Neural cell (in vitro differentiated cells): ENCODE data around the gene PCDHA1. TPM values are rescaled to one million over a fixed set of nuclear protein-coding genes. Genes with fewer than 3 reads are reported as not detected.
"Not testable (repeated sequence)": the region's sequence is repeated elsewhere in the genome, so short reads cannot be mapped to it uniquely, and the experiment has no call there.

Experiments used
- H2AFZ ChIP-seq: fragments of 200-600, 300-800 bp; sonication (generic), shearing (Covaris generic); 2 replicates; pipeline ENCODE4 v1.6.0; 2014; ENCODE audit warnings: low read depth, mild to moderate bottlenecking, antibody characterized with exemption, low read length, moderate library complexity
- H3F3A ChIP-seq: fragments of 200-600 bp; shearing (Covaris generic); 2 replicates; pipeline ENCODE4 v1.6.1; 2016; ENCODE audit warnings: mild to moderate bottlenecking, moderate library complexity, mixed read lengths, antibody characterized with exemption, low read length; ENCODE audit not compliant: insufficient read depth, poor library complexity, severe bottlenecking
- H3K27ac ChIP-seq: fragments of 200-600, 300-800 bp; sonication (generic), shearing (Covaris generic); 2 replicates; pipeline ENCODE4 v1.5.1; 2014; ENCODE audit warnings: mild to moderate bottlenecking, low read length, moderate library complexity
- H3K27me3 ChIP-seq: fragments of 300-800, 200-600 bp; sonication (generic), shearing (Covaris generic); 2 replicates; pipeline ENCODE4 v1.6.0; 2014; ENCODE audit warnings: mild to moderate bottlenecking, low read depth, low read length, moderate library complexity; ENCODE audit not compliant: insufficient read depth
- H3K36me3 ChIP-seq: fragments of 300-800, 200-600 bp; sonication (generic), shearing (Covaris generic); 2 replicates; pipeline ENCODE4 v1.5.1; 2014; ENCODE audit warnings: mild to moderate bottlenecking, antibody characterized with exemption, low read length, moderate library complexity; ENCODE audit not compliant: insufficient read depth
- H3K4me2 ChIP-seq: fragments of 300-800, 200-600 bp; sonication (generic), shearing (Covaris generic); 2 replicates; pipeline ENCODE4 v1.6.0; 2014; ENCODE audit warnings: mild to moderate bottlenecking, low read length
- H3K4me3 ChIP-seq: fragments of 300-800, 200-600 bp; sonication (generic), shearing (Covaris generic); 2 replicates; pipeline ENCODE4 v1.5.1; 2014; ENCODE audit warnings: mild to moderate bottlenecking, low read length, moderate library complexity
- H3K79me2 ChIP-seq: fragments of 200-600 bp; shearing (Covaris generic); replicated peaks from 2 replicates; pipeline ENCODE4 v1.6.0; 2014; ENCODE audit warnings: mild to moderate bottlenecking, low read length, moderate library complexity; ENCODE audit not compliant: insufficient read depth
- H3K9ac ChIP-seq: fragments of 300-800, 200-600 bp; sonication (generic), shearing (Covaris generic); 2 replicates; pipeline ENCODE4 v1.6.1; 2016; ENCODE audit warnings: mild to moderate bottlenecking, low read length, mixed read lengths
- H3K9me2 ChIP-seq: fragments of 200-600 bp; shearing (Covaris generic); 2 replicates; pipeline ENCODE4 v1.6.1; 2016; ENCODE audit warnings: mild to moderate bottlenecking, low read length, mixed read lengths; ENCODE audit not compliant: insufficient read depth
- H3K9me3 ChIP-seq: fragments of 200-600, 300-800 bp; sonication (generic), shearing (Covaris generic); 2 replicates; pipeline ENCODE4 v1.6.1; 2016; ENCODE audit warnings: mild to moderate bottlenecking, mixed run types, low read length, moderate library complexity, mixed read lengths
- H4K20me1 ChIP-seq: fragments of 200-600 bp; shearing (Covaris generic); 2 replicates; pipeline ENCODE4 v1.6.1; 2016; ENCODE audit warnings: mild to moderate bottlenecking, mixed run types; ENCODE audit not compliant: insufficient read depth
- EP300 ChIP-seq: fragments of 450-650 bp; conservative IDR thresholded peaks from 2 replicates; pipeline ENCODE4 v1.6.1; 2014; ENCODE audit warnings: antibody characterized with exemption, mild to moderate bottlenecking, moderate library complexity; ENCODE audit not compliant: poor library complexity, severe bottlenecking
- EZH2 ChIP-seq: fragments of 200-600, 300-800 bp; shearing (Covaris generic), sonication (generic); IDR thresholded peaks from 2 replicates; pipeline ENCODE4 v1.6.1; 2014; ENCODE audit warnings: antibody characterized with exemption, low read length, borderline replicate concordance, mild to moderate bottlenecking; ENCODE audit not compliant: insufficient read depth, poor library complexity, severe bottlenecking
- MXI1 ChIP-seq: fragments of 450-650 bp; conservative IDR thresholded peaks from 2 replicates; pipeline ENCODE4 v1.6.1; 2014; ENCODE audit warnings: antibody characterized with exemption, mild to moderate bottlenecking; ENCODE audit not compliant: poor library complexity, severe bottlenecking
- POLR2AphosphoS5 ChIP-seq: IDR thresholded peaks from 2 replicates; pipeline ENCODE4 v1.6.1; 2012
- RAD21 ChIP-seq: fragments of 450-650 bp; conservative IDR thresholded peaks from 2 replicates; pipeline ENCODE4 v1.6.1; 2014; ENCODE audit warnings: antibody characterized with exemption, mild to moderate bottlenecking, moderate library complexity
- REST ChIP-seq: IDR thresholded peaks from 2 replicates; pipeline ENCODE4 v1.6.1; 2012; ENCODE audit warnings: borderline replicate concordance
- SMC3 ChIP-seq: fragments of 450-650 bp; conservative IDR thresholded peaks from 2 replicates; pipeline ENCODE4 v1.6.1; 2014; ENCODE audit warnings: antibody characterized with exemption, mild to moderate bottlenecking, moderate library complexity; ENCODE audit not compliant: poor library complexity
- TAF1 ChIP-seq: IDR thresholded peaks from 2 replicates; pipeline ENCODE4 v1.6.1; 2012; ENCODE audit warnings: low read depth
- polyA plus RNA-seq: library from polyadenylated mRNA; depleted of rRNA; stranded (reverse); fragments of >200 nt; gene quantifications from 2 replicates; pipeline ENCODE4 v1.2.3, GENCODE V29; 2014
- TF ChIP-seq, protein P1 (sequence below): fragments of 450-650 bp; IDR thresholded peaks from 2 replicates; pipeline ENCODE4 v1.5.1; 2014; ENCODE audit warnings: antibody characterized with exemption, mild to moderate bottlenecking, moderate library complexity; ENCODE audit not compliant: poor library complexity, severe bottlenecking

The PCDHA1 gene
- polyA plus RNA-seq, 1 donor from 2014 or later: 0.28 TPM

- H2AFZ ChIP-seq, H3K4me2 ChIP-seq, H3K9ac ChIP-seq, H3K9me2 ChIP-seq, H4K20me1 ChIP-seq, H3F3A ChIP-seq, H3K27me3 ChIP-seq, H3K27ac ChIP-seq: not testable (repeated sequence)
- Histone ChIP-seq H3K79me2 (peaks cover 70% of the 10 kb centered on the region), H3K9me3 (peaks cover 33% of the 10 kb centered on the region), H3K36me3 (peaks cover 34% of the 10 kb centered on the region), H3K4me3 (peak overlapping the region; percentile 67)
Measured at GRCh38 chr5:140876541-140877261, 90.8 kb downstream of the PCDHA1 start.

DNA sequence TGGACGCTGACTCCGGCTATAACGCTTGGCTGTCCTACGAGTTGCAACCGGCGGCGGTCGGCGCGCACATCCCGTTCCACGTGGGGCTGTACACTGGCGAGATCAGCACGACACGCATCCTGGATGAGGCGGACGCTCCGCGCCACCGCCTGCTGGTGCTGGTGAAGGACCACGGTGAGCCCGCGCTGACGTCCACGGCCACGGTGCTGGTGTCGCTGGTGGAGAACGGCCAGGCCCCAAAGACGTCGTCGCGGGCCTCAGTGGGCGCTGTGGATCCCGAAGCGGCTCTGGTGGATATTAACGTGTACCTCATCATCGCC, 91.3 kb downstream of the PCDHA1 start:
- Histone ChIP-seq H3K9ac (no peak overlapping the region), H3K9me2 (no peaks in the 10 kb centered on the region), H3K27ac (no peak overlapping the region), H3K79me2 (peaks cover 69% of the 10 kb centered on the region), H3K4me2 (no peak overlapping the region), H3K4me3 (peak overlapping the region; percentile 67), H3F3A (no peaks in the 10 kb centered on the region), H3K27me3 (no peaks in the 10 kb centered on the region), H2AFZ (no peak overlapping the region), H4K20me1 (no peaks in the 10 kb centered on the region), H3K9me3 (peaks cover 32% of the 10 kb centered on the region), H3K36me3 (peaks cover 34% of the 10 kb centered on the region)
- TF ChIP-seq POLR2AphosphoS5: no peak

- H3K9ac ChIP-seq: no peak within 1 kb of the TSS
- no peak within 1 kb of the TSS for H3K4me2 ChIP-seq
- H4K20me1 ChIP-seq: no peaks in the 10 kb centered on the region
- no peaks in the 10 kb centered on the region for H3K27me3 ChIP-seq
- H3F3A ChIP-seq: no peaks in the 10 kb centered on the region
- H3K36me3 ChIP-seq: peaks cover 47% of the 10 kb centered on the region
- peaks cover 41% of the 10 kb centered on the region for H3K79me2 ChIP-seq
- peak within 1 kb of the TSS; percentile 28 for H3K4me3 ChIP-seq
- H2AFZ ChIP-seq: no peak within 1 kb of the TSS
- no peaks in the 10 kb centered on the region for H3K9me2 ChIP-seq
- no peak within 1 kb of the TSS for H3K27ac ChIP-seq
- TF ChIP-seq EZH2 (no peak), RAD21 (no peak)
- TF ChIP-seq, protein P1, sequence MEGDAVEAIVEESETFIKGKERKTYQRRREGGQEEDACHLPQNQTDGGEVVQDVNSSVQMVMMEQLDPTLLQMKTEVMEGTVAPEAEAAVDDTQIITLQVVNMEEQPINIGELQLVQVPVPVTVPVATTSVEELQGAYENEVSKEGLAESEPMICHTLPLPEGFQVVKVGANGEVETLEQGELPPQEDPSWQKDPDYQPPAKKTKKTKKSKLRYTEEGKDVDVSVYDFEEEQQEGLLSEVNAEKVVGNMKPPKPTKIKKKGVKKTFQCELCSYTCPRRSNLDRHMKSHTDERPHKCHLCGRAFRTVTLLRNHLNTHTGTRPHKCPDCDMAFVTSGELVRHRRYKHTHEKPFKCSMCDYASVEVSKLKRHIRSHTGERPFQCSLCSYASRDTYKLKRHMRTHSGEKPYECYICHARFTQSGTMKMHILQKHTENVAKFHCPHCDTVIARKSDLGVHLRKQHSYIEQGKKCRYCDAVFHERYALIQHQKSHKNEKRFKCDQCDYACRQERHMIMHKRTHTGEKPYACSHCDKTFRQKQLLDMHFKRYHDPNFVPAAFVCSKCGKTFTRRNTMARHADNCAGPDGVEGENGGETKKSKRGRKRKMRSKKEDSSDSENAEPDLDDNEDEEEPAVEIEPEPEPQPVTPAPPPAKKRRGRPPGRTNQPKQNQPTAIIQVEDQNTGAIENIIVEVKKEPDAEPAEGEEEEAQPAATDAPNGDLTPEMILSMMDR: no peak
- H3K9me3 ChIP-seq: peaks cover 44% of the 10 kb centered on the region
Measured at GRCh38 chr5:140881889-140882590, 96.1 kb downstream of the PCDHA1 start, which contains the start of gene PCDHA13. PCDHA13 (plus strand) TSS chr5:140882124; CDS start chr5:140882269, 145 bp downstream.

- peak overlapping the region; percentile 28 for H3K4me3 ChIP-seq
- H3K27me3 ChIP-seq: no peaks in the 10 kb centered on the region
- TF ChIP-seq EZH2: no peak
- no peak for TF ChIP-seq POLR2AphosphoS5
- TF ChIP-seq SMC3: no peak
- no peak for TF ChIP-seq RAD21
- TF ChIP-seq EP300: no peak
- TF ChIP-seq, protein P1: no peak
- no peak for TF ChIP-seq MXI1
- TF ChIP-seq TAF1: no peak
- TF ChIP-seq REST: no peak
- H3K79me2 ChIP-seq: peaks cover 43% of the 10 kb centered on the region
- no peak overlapping the region for H3K9ac ChIP-seq
- H3K9me3 ChIP-seq: peaks cover 38% of the 10 kb centered on the region
- H4K20me1 ChIP-seq: no peaks in the 10 kb centered on the region
- no peak overlapping the region for H2AFZ ChIP-seq
- H3K27ac ChIP-seq: no peak overlapping the region
- no peaks in the 10 kb centered on the region for H3F3A ChIP-seq
- peaks cover 42% of the 10 kb centered on the region for H3K36me3 ChIP-seq
- H3K9me2 ChIP-seq: no peaks in the 10 kb centered on the region
- no peak overlapping the region for H3K4me2 ChIP-seq
Measured at GRCh38 chr5:140882591-140882899, 96.6 kb downstream of the PCDHA1 start.
